ENCODE data around the gene POLG2.

- TF ChIP-seq CTCF (IDR thresholded peaks at IDR 0.05) (no peak), POLR2A (IDR thresholded peaks at IDR 0.05) (no peak), EP300 (IDR thresholded peaks at IDR 0.05) (no peak)
Observed at GRCh38 chr17:64533784-64534183, 36.9 kb upstream of the POLG2 start.
